Measurements from ENCODE around the gene SPINK4.

DNA sequence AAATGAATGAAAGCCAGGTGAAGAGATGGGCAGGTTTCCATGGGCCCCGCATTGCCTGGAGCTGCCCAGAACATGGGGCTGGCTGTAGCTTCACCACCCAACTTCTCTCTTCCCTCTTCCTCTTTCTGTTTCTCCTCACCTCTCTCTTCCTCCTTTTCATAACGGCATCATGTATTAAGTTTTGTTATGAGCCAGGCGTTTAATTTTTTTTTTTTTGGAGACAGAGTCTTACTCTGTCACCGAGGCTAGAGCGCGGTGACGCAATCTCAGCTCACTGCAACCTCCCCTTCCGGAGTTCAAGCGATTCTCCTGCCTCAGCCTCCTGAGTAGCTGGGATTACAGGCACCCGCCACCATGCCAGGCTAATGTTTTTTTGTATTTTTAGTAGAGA, 13.0 kb upstream of the SPINK4 start:
- TF ChIP-seq CTCF (IDR thresholded peaks at IDR 0.05 in 8 of 11, conservative IDR thresholded peaks at IDR 0.05 in 3 of 11) (no peak), POLR2AphosphoS5 (IDR thresholded peaks at IDR 0.05) (peak in 1 of 3 donors; percentile 21)
